Mesodermal cell (in vitro differentiated cells): ENCODE results near the gene INTS3.
"Not testable (repeated sequence)": the region's sequence is repeated elsewhere in the genome, so short reads cannot be mapped to it uniquely, and the experiment has no call there.

ENCODE experiments used
- H3K27ac ChIP-seq: 2 replicates; pipeline ENCODE4 v1.7.0; 2013; ENCODE audit warnings: mild to moderate bottlenecking, low read depth, low read length, moderate library complexity; ENCODE audit not compliant: severe bottlenecking
- H3K36me3 ChIP-seq: 2 replicates; pipeline ENCODE4 v1.7.1; 2013; ENCODE audit warnings: mild to moderate bottlenecking, low read length, moderate library complexity; ENCODE audit not compliant: control insufficient read depth, insufficient read depth
- H3K4me1 ChIP-seq: one replicate; pipeline ENCODE4 v1.7.1; 2013; ENCODE audit warnings: mild to moderate bottlenecking, low read length; ENCODE audit not compliant: insufficient read depth, control insufficient read depth, poor library complexity, severe bottlenecking
- H3K4me3 ChIP-seq: 2 replicates; pipeline ENCODE4 v1.7.0; 2013; ENCODE audit warnings: low read length, control low read depth, mild to moderate bottlenecking; ENCODE audit not compliant: insufficient read depth, poor library complexity, severe bottlenecking; ENCODE audit errors: extremely low read depth
- H3K9me3 ChIP-seq: 2 replicates; pipeline ENCODE4 v1.7.1; 2013; ENCODE audit warnings: mild to moderate bottlenecking, low read length, moderate library complexity; ENCODE audit not compliant: control insufficient read depth
- WGBS, 2 experiments: methylation state at CpG; one replicate each; pipeline ENCODE4 v1.1.5; 2013; ENCODE audit warnings: missing lambda C conversion rate in 2 of 2; ENCODE audit not compliant: insufficient coverage in 2 of 2; 5-methylcytosine and 5-hydroxymethylcytosine counted together

Gene INTS3

DNA sequence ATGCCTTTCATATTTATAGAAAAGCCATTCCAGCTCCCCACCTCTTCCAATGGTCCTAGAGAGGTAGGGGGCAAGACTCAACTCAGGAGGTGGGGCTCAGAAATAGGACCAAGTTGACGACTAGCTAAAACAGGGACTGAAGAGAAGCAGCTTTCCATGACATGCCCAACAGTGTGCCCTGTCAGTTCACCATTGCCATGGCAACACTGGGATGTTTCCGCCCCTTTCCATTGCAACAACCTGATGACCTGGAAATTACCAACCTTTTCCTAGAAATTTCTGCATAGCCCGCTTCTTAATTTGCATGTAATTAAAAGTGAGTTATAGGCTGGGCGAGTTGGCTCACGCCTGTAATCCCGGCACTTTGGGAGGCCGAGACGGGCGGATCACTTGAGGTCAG is 22.4 kb upstream of the INTS3 start:
- no peak overlapping the region for H3K4me3 ChIP-seq
- no peaks in the 10 kb centered on the region for H3K4me1 ChIP-seq
- no peak overlapping the region for H3K27ac ChIP-seq
- H3K9me3 ChIP-seq, result no peaks in the 10 kb centered on the region
- WGBS, 2 experiments, result 82 to 94% methylated on average over 8 of the region's 9 CpGs
- no peaks in the 10 kb centered on the region for H3K36me3 ChIP-seq

DNA sequence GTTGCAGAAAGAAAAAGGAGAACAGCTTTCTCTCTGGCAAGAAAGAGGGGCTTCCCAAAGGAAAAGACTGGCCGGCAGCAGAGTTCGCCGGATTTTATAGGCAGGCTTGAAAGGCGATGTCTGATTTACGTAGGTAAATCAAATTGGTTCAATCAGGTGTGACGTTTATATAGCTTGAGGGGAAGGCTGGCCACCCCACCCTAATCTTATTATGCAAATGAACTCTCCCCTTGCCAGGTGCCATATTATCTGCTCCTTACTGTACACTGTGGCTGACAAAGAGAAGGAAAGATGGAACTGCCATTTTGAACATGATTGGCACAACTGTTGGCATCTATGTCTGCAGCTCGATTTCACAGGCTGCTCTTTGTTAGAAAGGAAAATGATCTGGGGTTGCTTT is 16.8 kb upstream of the INTS3 start:
- Histone ChIP-seq H3K4me3 (no peak overlapping the region), H3K9me3 (no peaks in the 10 kb centered on the region), H3K36me3 (no peaks in the 10 kb centered on the region), H3K27ac (no peak overlapping the region), H3K4me1 (no peaks in the 10 kb centered on the region)
- WGBS, 2 experiments, result 85 to 90% methylated on average over 1 to 4 of the region's 7 CpGs

DNA sequence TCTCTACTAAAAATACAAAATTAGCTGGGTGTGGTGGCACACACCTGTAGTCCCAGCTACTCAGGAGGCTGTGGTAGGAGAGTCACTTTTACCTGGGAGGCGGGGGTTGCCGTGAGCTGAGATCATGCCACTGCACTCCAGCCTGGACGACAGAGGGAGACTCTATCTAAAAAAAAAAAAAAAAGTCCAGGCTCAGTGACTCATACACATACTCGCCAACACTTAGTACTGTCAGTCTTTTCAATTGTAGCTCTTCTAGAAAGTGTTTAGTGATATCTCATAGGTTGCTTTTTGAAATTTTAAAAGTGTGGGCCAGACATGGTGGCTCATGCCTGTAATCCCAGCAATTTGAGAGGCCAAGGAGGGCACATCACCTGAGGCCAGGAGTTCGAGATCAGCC is 11.6 kb upstream of the INTS3 start:
- not testable (repeated sequence) for H3K27ac ChIP-seq, H3K4me3 ChIP-seq, H3K4me1 ChIP-seq, H3K36me3 ChIP-seq, H3K9me3 ChIP-seq
- WGBS, 2 experiments, result 100% methylated on average over 1 of the region's 5 CpGs

GRCh38 chr1:153717330-153717729 is 10.5 kb upstream of the INTS3 start:
- H3K4me1 ChIP-seq, result no peaks in the 10 kb centered on the region
- no peak overlapping the region for H3K4me3 ChIP-seq
- no peaks in the 10 kb centered on the region for H3K36me3 ChIP-seq
- WGBS, 2 experiments, result 90 to 94% methylated on average over 3 of the region's 3 CpGs
- H3K27ac ChIP-seq, result no peak overlapping the region
- no peaks in the 10 kb centered on the region for H3K9me3 ChIP-seq

GRCh38 chr1:153723687-153724086 is 4.2 kb upstream of the INTS3 start:
- WGBS, 2 experiments, result 88 to 90% methylated on average over 2 of the region's 3 CpGs
- no peak overlapping the region for H3K27ac ChIP-seq

DNA sequence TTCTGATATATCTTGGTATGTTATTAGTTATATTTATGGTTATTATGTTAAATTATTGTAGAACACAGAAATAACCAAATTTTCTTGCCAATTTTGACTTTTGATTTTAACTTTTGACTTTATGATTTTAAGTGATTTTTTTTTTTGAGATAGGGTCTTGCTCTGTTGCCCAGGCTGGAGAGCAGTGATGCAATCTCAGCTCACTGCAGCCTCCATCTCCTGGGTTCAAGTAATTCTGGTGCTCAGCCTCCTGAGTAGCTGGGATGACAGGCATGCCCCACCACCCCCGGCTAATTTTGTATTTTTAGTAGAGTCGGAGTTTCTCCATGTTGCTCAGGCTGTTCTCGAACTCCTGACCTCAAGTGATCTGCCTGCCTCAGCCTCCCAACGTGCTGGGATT is 3.2 kb upstream of the INTS3 start:
- H3K27ac ChIP-seq, H3K9me3 ChIP-seq, H3K4me3 ChIP-seq, H3K36me3 ChIP-seq, H3K4me1 ChIP-seq: not testable (repeated sequence)
- 80 to 100% methylated on average over 3 of the region's 4 CpGs for WGBS, 2 experiments

More at GRCh38 chr1:153723687-153724086, 4.2 kb upstream of the INTS3 start:
- no peaks in the 10 kb centered on the region for H3K4me1 ChIP-seq
- no peak overlapping the region for H3K4me3 ChIP-seq
- H3K36me3 ChIP-seq, result no peaks in the 10 kb centered on the region
- no peaks in the 10 kb centered on the region for H3K9me3 ChIP-seq

DNA sequence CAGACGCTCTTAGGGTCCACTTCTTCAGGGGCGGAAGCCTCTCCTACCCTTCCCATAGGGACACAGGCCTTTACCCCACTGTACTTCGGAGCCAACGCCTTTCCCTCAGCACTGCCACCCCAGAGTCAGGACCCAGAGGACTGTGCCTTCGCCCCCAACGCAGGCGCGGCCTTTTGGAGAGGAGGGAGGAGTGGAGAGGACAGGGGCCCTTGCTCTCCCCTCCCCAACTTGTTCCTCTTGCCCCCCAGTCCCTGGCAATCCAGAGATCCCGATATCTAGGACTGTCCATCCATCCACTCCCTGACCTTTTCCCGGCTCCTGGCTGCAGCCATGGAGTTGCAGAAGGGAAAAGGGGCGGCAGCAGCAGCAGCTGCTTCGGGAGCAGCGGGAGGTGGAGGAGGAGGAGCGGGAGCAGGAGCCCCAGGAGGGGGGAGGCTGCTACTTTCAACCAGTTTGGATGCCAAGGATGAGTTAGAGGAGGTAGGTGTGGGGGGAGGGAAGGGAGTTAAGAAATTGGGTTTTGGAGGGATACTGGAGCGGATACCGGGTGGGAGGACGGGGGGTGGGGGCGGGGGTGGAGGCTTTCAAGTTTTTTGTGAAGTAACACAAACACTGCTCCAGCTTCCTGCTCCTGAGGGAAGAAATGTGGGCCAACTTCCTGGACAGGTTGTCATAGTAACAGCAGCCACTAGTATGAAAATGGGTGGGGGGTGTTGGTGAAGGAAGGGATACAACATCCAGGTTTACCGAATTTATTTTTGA is 636 bp downstream of the INTS3 start:
- H3K36me3 ChIP-seq, result peaks cover 17% of the 10 kb centered on the region
- peaks cover 10% of the 10 kb centered on the region for H3K4me1 ChIP-seq
- peak overlapping the region; percentile 88 for H3K27ac ChIP-seq
- 0% methylated on average over 4 of the region's 19 CpGs; no CpG with 5 or more reads in 1 of the 2 experiments for WGBS, 2 experiments
- H3K4me3 ChIP-seq, result peak overlapping the region; percentile 67
- no peaks in the 10 kb centered on the region for H3K9me3 ChIP-seq

DNA sequence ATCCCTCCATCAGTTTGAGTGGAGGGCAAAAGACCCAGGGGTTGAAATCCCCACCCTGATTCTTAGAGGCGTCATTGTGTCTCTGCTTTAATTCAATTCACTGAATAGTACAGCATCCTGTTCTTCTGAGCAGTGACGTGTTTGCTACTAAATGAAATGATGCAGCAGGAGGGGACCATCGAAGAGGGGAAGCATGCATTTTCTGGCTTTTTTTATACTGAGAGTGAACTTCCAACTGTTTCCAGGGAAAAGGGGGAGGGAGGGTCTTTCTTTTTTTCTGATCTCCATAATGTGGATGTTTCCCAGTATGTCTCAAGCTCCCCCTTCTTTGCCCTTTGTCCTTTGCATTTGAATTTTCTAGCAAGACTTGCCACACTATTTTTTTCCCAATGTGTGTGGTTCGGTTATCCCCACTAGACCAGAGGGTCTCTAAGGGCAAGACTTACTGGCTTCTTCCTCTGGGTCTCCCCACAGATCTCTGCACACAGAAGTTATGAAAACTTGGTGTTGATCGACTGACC is 2.7 kb downstream of the INTS3 start:
- Histone ChIP-seq H3K27ac (no peak overlapping the region), H3K36me3 (peaks cover 28% of the 10 kb centered on the region), H3K9me3 (no peaks in the 10 kb centered on the region), H3K4me3 (no peak overlapping the region), H3K4me1 (peaks cover 10% of the 10 kb centered on the region)
- 73 to 79% methylated on average over 3 to 4 of the region's 5 CpGs for WGBS, 2 experiments

- no peak overlapping the region for H3K4me3 ChIP-seq
- H3K9me3 ChIP-seq, result no peaks in the 10 kb centered on the region
- no peak overlapping the region for H3K27ac ChIP-seq
- WGBS, 2 experiments, result 83% methylated on average over 1 of the region's 1 CpG; no CpG with 5 or more reads in 1 of the 2 experiments
- H3K4me1 ChIP-seq, result peaks cover 8% of the 10 kb centered on the region
- peaks cover 44% of the 10 kb centered on the region for H3K36me3 ChIP-seq
Observed at GRCh38 chr1:153733970-153734369, 6.1 kb downstream of the INTS3 start.

DNA sequence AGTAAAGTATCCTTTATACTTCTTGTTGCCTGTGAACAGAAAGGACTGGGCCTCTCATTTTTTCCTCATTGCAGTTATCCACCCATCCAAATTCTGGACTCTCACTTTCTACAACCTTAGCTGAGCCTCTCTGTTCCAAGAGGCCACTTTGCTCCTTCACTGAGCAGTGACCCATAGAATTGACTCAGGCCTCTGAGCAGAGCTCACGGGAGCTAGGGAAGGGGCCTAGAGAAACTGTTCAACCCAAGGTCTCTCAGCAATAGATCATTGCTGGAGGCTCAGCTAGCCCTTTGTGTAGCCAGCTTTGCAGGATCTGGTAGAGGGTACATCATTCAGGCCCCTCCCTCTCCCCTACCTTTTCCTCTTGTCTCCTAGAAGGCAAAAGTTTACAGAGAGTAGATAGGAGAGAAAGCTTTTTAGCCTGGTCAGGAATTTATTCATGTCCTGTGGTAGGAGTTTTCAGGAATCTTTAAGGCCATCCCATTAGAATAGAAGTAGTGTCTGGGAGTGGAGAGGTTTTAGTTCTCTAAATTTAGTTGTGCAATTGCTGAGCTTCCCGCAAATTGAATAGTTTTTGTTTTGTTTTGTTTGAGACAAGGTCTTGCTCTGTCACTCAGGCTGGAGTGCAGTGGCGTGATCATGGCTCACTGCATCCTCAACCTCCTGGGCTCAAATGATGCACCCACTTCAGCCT is 6.7 kb downstream of the INTS3 start:
- H3K36me3 ChIP-seq, result peaks cover 50% of the 10 kb centered on the region
- H3K9me3 ChIP-seq, result no peaks in the 10 kb centered on the region
- WGBS, 2 experiments, result 76 to 82% methylated on average over 2 of the region's 3 CpGs
- no peak overlapping the region for H3K27ac ChIP-seq
- H3K4me3 ChIP-seq, result no peak overlapping the region
- H3K4me1 ChIP-seq, result peaks cover 3% of the 10 kb centered on the region

DNA sequence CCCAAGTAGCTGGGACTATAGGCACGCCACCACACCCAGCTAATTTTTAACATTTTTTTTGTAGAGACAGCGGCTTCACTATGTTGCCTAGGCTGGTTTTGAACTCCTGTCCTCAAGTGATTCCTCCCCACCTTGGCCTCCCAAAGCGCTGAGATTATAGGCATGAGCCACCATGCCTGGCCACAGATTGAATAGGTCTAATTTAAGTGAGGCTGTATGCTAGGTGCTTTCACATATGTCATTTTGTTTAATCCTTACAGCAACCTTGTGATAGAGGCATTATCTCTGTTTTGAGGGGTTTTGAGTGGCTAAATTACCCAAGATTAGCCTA is 7.2 kb downstream of the INTS3 start:
- H3K27ac ChIP-seq, result no peak overlapping the region
- peaks cover 52% of the 10 kb centered on the region for H3K36me3 ChIP-seq
- no peak overlapping the region for H3K4me3 ChIP-seq
- 83 to 100% methylated on average over 2 of the region's 3 CpGs for WGBS, 2 experiments
- no peaks in the 10 kb centered on the region for H3K4me1 ChIP-seq
- no peaks in the 10 kb centered on the region for H3K9me3 ChIP-seq
